HEK293 (cell line): ENCODE data around the gene CFAP97.

Experiments used
- CTCF ChIA-PET: fragments of 350-600 bp; formaldehyde crosslinking; extraction: SDS; loops from one replicate; lab custom pipeline; 2021; ENCODE audit warnings: antibody characterized with exemption; lab: Yijun Ruan, JAX
- POLR2A ChIA-PET: fragments of 300-600 bp; formaldehyde crosslinking; extraction: SDS; loops from one replicate; lab custom pipeline; 2020; ENCODE audit warnings: antibody characterized with exemption, inconsistent platforms; lab: Yijun Ruan, JAX
- H3K27ac ChIP-seq: fragments of 200-500 bp; sonication (Bioruptor generic); 2 replicates; pipeline ENCODE4 v1.5.1; 2014; ENCODE audit warnings: low read depth, low read length, control low read depth, inconsistent platforms; ENCODE audit errors: extremely low read depth
- H3K36me3 ChIP-seq, 2 experiments: fragments of 200-500 bp in 1 of 2; sonication (Bioruptor generic) in 1 of 2; 1 replicate in 1 of 2; 2 replicates in 1 of 2; pipeline ENCODE4 v1.5.1; 2014 to 2017; ENCODE audit warnings: inconsistent platforms in 2 of 2, low read length in 2 of 2; ENCODE audit not compliant: control insufficient read depth in 2 of 2, insufficient read depth in 1 of 2
- H3K4me1 ChIP-seq: fragments of 200-500 bp; sonication (Bioruptor generic); 2 replicates; pipeline ENCODE4 v1.5.1; 2014; ENCODE audit warnings: mild to moderate bottlenecking, low read length, inconsistent platforms; ENCODE audit not compliant: control insufficient read depth, insufficient read depth
- H3K4me3 ChIP-seq: 2 replicates; pipeline ENCODE4 v1.5.1; 2011; ENCODE audit warnings: low read depth, mild to moderate bottlenecking, control low read depth, low read length, moderate library complexity
- H3K9me3 ChIP-seq: fragments of 200-500 bp; sonication (Bioruptor generic); 2 replicates; pipeline ENCODE4 v1.5.1; 2014; ENCODE audit warnings: low read depth, low read length, inconsistent platforms; ENCODE audit not compliant: control insufficient read depth, insufficient read depth
- BCL11A ChIP-seq: fragments of 450-650 bp; formaldehyde crosslinking; IDR thresholded peaks from 2 replicates; pipeline ENCODE4 v1.5.1; 2016; ENCODE audit warnings: low read depth, missing biosample characterization, missing genetic modification characterization
- GLIS1 ChIP-seq: fragments of 450-650 bp; formaldehyde crosslinking; IDR thresholded peaks from 2 replicates; pipeline ENCODE4 v1.5.1; 2016; ENCODE audit warnings: missing biosample characterization, missing genetic modification characterization
- IKZF3 ChIP-seq: fragments of 450-650 bp; IDR thresholded peaks from 2 replicates; pipeline ENCODE4 v1.5.0; 2018; ENCODE audit warnings: missing biosample characterization, mild to moderate bottlenecking, missing genetic modification characterization, moderate library complexity
- KLF10 ChIP-seq: fragments of 450-650 bp; IDR thresholded peaks from 2 replicates; pipeline ENCODE4 v1.5.1; 2018; ENCODE audit warnings: missing biosample characterization, mild to moderate bottlenecking, missing genetic modification characterization
- MZF1 ChIP-seq: fragments of 450-650 bp; formaldehyde crosslinking; IDR thresholded peaks from 2 replicates; pipeline ENCODE4 v1.5.1; 2017; ENCODE audit warnings: missing biosample characterization, missing genetic modification characterization, borderline replicate concordance
- PATZ1 ChIP-seq: fragments of 450-650 bp; formaldehyde crosslinking; IDR thresholded peaks from 2 replicates; pipeline ENCODE4 v1.5.1; 2016; ENCODE audit warnings: missing biosample characterization, missing genetic modification characterization
- PRDM10 ChIP-seq: fragments of 450-650 bp; formaldehyde crosslinking; IDR thresholded peaks from 2 replicates; pipeline ENCODE4 v1.5.1; 2016; ENCODE audit warnings: missing biosample characterization, missing genetic modification characterization
- SP2 ChIP-seq: fragments of 450-650 bp; formaldehyde crosslinking; IDR thresholded peaks from 2 replicates; pipeline ENCODE4 v1.5.1; 2016; ENCODE audit warnings: missing biosample characterization, missing genetic modification characterization
- TRIM28 ChIP-seq: IDR thresholded peaks from 2 replicates; pipeline ENCODE4 v1.6.1; 2011; ENCODE audit warnings: low read length, control low read depth, borderline replicate concordance
- WT1 ChIP-seq: fragments of 450-650 bp; formaldehyde crosslinking; IDR thresholded peaks from 2 replicates; pipeline ENCODE4 v1.5.1; 2016; ENCODE audit warnings: missing biosample characterization, missing genetic modification characterization
- ZBTB44 ChIP-seq: fragments of 450-650 bp; IDR thresholded peaks from 2 replicates; pipeline ENCODE4 v1.5.1; 2018; ENCODE audit warnings: missing biosample characterization, mild to moderate bottlenecking, missing genetic modification characterization
- ZIC2 ChIP-seq: fragments of 450-650 bp; formaldehyde crosslinking; IDR thresholded peaks from 2 replicates; pipeline ENCODE4 v1.5.1; 2016; ENCODE audit warnings: missing biosample characterization, missing genetic modification characterization
- ZNF239 ChIP-seq: fragments of 450-650 bp; formaldehyde crosslinking; IDR thresholded peaks from 2 replicates; pipeline ENCODE4 v1.5.1; 2016; ENCODE audit warnings: missing biosample characterization, missing genetic modification characterization
- ZNF335 ChIP-seq: fragments of 450-650 bp; formaldehyde crosslinking; conservative IDR thresholded peaks from 2 replicates; pipeline ENCODE4 v1.5.1; 2016; ENCODE audit warnings: missing biosample characterization, missing genetic modification characterization
- ZNF366 ChIP-seq: fragments of 450-650 bp; formaldehyde crosslinking; conservative IDR thresholded peaks from 2 replicates; pipeline ENCODE4 v1.5.1; 2016; ENCODE audit warnings: missing biosample characterization, missing genetic modification characterization
- ZNF394 ChIP-seq: fragments of 450-650 bp; formaldehyde crosslinking; IDR thresholded peaks from 2 replicates; pipeline ENCODE4 v1.5.1; 2016; ENCODE audit warnings: missing biosample characterization, missing genetic modification characterization, mild to moderate bottlenecking, moderate library complexity, borderline replicate concordance
- ZNF561 ChIP-seq: fragments of 450-650 bp; IDR thresholded peaks from 2 replicates; pipeline ENCODE4 v1.5.1; 2018; ENCODE audit warnings: missing biosample characterization, missing genetic modification characterization, borderline replicate concordance
- ZNF571 ChIP-seq: fragments of 450-650 bp; formaldehyde crosslinking; IDR thresholded peaks from 2 replicates; pipeline ENCODE4 v1.5.0; 2017; ENCODE audit warnings: missing biosample characterization, missing genetic modification characterization
- ZNF600 ChIP-seq: fragments of 450-650 bp; formaldehyde crosslinking; IDR thresholded peaks from 2 replicates; pipeline ENCODE4 v1.5.1; 2016; ENCODE audit warnings: missing biosample characterization, missing genetic modification characterization
- ZSCAN30 ChIP-seq: fragments of 450-650 bp; IDR thresholded peaks from 2 replicates; pipeline ENCODE4 v1.5.1; 2018; ENCODE audit warnings: missing biosample characterization, mild to moderate bottlenecking, missing genetic modification characterization, moderate library complexity

The CFAP97 gene

GRCh38 chr4:185117300-185117934 is 86.4 kb downstream of the CFAP97 start:
- H3K4me3 ChIP-seq: no peak overlapping the region
- ChIA-PET CTCF (interaction anchor here (0.6 to 1.4 kb wide), 4 partner anchors 22 to 1286 kb away, joined by 3 to 5 read pairs (median 3); no protein-coding TSS in a partner anchor), POLR2A (no interaction called here)
- TF ChIP-seq GLIS1 (tag by site-specific recombination): peak; percentile 58
- TF ChIP-seq ZNF394: no peak
- no peaks in the 10 kb centered on the region for H3K36me3 ChIP-seq
- H3K27ac ChIP-seq: no peak overlapping the region
- H3K4me1 ChIP-seq: peaks cover 2% of the 10 kb centered on the region
- no peaks in the 10 kb centered on the region for H3K9me3 ChIP-seq

- H3K27ac ChIP-seq: no peak overlapping the region
- H3K4me3 ChIP-seq: no peak overlapping the region
- TF ChIP-seq WT1: peak; percentile 27; the same call in 1 of the 2 replicates
- TF ChIP-seq ZNF239 (tag by site-specific recombination): no peak
- TF ChIP-seq ZNF394: no peak
- peak; percentile 47 for TF ChIP-seq ZNF335
- peak; percentile 35; the same call in 1 of the 2 replicates for TF ChIP-seq ZSCAN30 (tag by site-specific recombination)
- peak; percentile 57 for TF ChIP-seq SP2 (tag by site-specific recombination)
- TF ChIP-seq GLIS1 (tag by site-specific recombination): peak; percentile 7; the same call in 1 of the 2 replicates
- TF ChIP-seq ZNF366 (tag by site-specific recombination): 0 out of 2 replicates have a peak, but pooled peaks have one; percentile 19
- peak; percentile 56 for TF ChIP-seq PRDM10 (tag by site-specific recombination)
- TF ChIP-seq PATZ1 (tag by site-specific recombination): peak; percentile 45; the same call in 1 of the 2 replicates
- 0 out of 2 replicates have a peak, but pooled peaks have one; percentile 26 for TF ChIP-seq ZIC2 (tag by site-specific recombination)
- TF ChIP-seq BCL11A: no peak
- peak; percentile 57; the same call in 1 of the 2 replicates for TF ChIP-seq ZBTB44 (tag by site-specific recombination)
- peak; percentile 59; the same call in 1 of the 2 replicates for TF ChIP-seq ZNF561 (tag by site-specific recombination)
- TF ChIP-seq ZNF600 (tag by site-specific recombination): peak; percentile 17; the same call in 1 of the 2 replicates
- TF ChIP-seq KLF10 (tag by site-specific recombination): peak; percentile 89
- TF ChIP-seq IKZF3 (tag by site-specific recombination): 0 out of 2 replicates have a peak, but pooled peaks have one; percentile 13
- TF ChIP-seq MZF1 (tag by site-specific recombination): peak; percentile 51; the same call in 1 of the 2 replicates
- no peak for TF ChIP-seq ZNF571 (tag by site-specific recombination)
- peak; percentile 71; the same call in 1 of the 2 replicates for TF ChIP-seq TRIM28
- no peaks in the 10 kb centered on the region for H3K9me3 ChIP-seq
- ChIA-PET CTCF (interaction anchor here (1.0 to 1.4 kb wide), 2 partner anchors 19 to 20 kb away, joined by 3 read pairs; no protein-coding TSS in a partner anchor), POLR2A (interaction anchor here (0.5 kb wide), 1 partner anchor 20 kb away, joined by 3 read pairs; no protein-coding TSS in a partner anchor)
- H3K4me1 ChIP-seq: no peaks in the 10 kb centered on the region; the same call in none of the 2 replicates
- H3K36me3 ChIP-seq: no peaks in the 10 kb centered on the region
Observed at GRCh38 chr4:185115827-185116232, 88.0 kb downstream of the CFAP97 start.
